A673 (cell line): ENCODE data around the gene TIAM1. TPM values are rescaled to one million over a fixed set of nuclear protein-coding genes. Genes with fewer than 3 reads are reported as not detected.

Experiments used
- BruUV-seq: library from RNA; stranded (reverse); fragments of 400-500 nt; replicated peaks from 2 replicates; lab custom pipeline; 2021; lab: Mats Ljungman, UMichigan
- CTCF ChIA-PET: fragments of 300-600 bp; sonication (Branson Sonifier 250); formaldehyde crosslinking; loops from one replicate; lab custom pipeline; 2022; ENCODE audit warnings: antibody characterized with exemption; lab: Charles Lee
- POLR2A ChIA-PET: fragments of 300-600 bp; sonication (Branson Sonifier 250); formaldehyde crosslinking; loops from one replicate; lab custom pipeline; 2022; ENCODE audit warnings: antibody characterized with exemption; ENCODE audit not compliant: low non-redundant PET; lab: Charles Lee
- DNase-seq: peaks from one replicate; pipeline ENCODE4 v3.0.0-alpha.2; 2015; ENCODE audit warnings: low spot score
- H3K27ac ChIP-seq: fragments of 200-600 bp; sonication (generic); 2 replicates; pipeline ENCODE4 v1.5.1; 2016; ENCODE audit warnings: mixed run types, low read depth, mild to moderate bottlenecking, mixed read lengths, antibody characterized with exemption, low read length; ENCODE audit not compliant: poor library complexity, severe bottlenecking
- H3K27me3 ChIP-seq: fragments of 200-600 bp; sonication (generic); replicated peaks from 2 replicates; pipeline ENCODE4 v1.6.1; 2017; ENCODE audit warnings: mixed run types, low read depth, mild to moderate bottlenecking, mixed read lengths, antibody characterized with exemption, low read length; ENCODE audit not compliant: insufficient read depth, poor library complexity
- H3K36me3 ChIP-seq: fragments of 200-600 bp; sonication (generic); 2 replicates; pipeline ENCODE4 v1.6.1; 2016; ENCODE audit warnings: mixed run types, mild to moderate bottlenecking, mixed read lengths, antibody characterized with exemption, low read length; ENCODE audit not compliant: insufficient read depth, poor library complexity, severe bottlenecking
- H3K4me1 ChIP-seq: fragments of 200-600 bp; sonication (generic); 2 replicates; pipeline ENCODE4 v1.6.1; 2017; ENCODE audit warnings: mixed run types, mild to moderate bottlenecking, mixed read lengths, antibody characterized with exemption, low read length; ENCODE audit not compliant: insufficient read depth, poor library complexity, severe bottlenecking
- H3K4me3 ChIP-seq: fragments of 200-600 bp; sonication (generic); 2 replicates; pipeline ENCODE4 v1.5.1; 2016; ENCODE audit warnings: low read depth, mixed run types, mild to moderate bottlenecking, mixed read lengths, low read length; ENCODE audit not compliant: poor library complexity, severe bottlenecking
- H3K9me3 ChIP-seq: fragments of 200-600 bp; sonication (generic); 2 replicates; pipeline ENCODE4 v1.6.1; 2016; ENCODE audit warnings: mixed run types, low read depth, mild to moderate bottlenecking, mixed read lengths, antibody characterized with exemption, low read length; ENCODE audit not compliant: poor library complexity, severe bottlenecking
- CTCF ChIP-seq: fragments of 300-800, 200-600 bp; sonication (generic); conservative IDR thresholded peaks from 2 replicates; pipeline ENCODE4 v1.5.1; 2017; ENCODE audit warnings: low read depth, mild to moderate bottlenecking, antibody characterized with exemption, low read length, moderate library complexity, mixed read lengths
- EZH2 ChIP-seq: fragments of 200-600 bp; sonication (generic); IDR thresholded peaks from 2 replicates; pipeline ENCODE4 v1.6.1; 2017; ENCODE audit warnings: borderline replicate concordance, low read depth, mild to moderate bottlenecking, mixed read lengths, antibody characterized with exemption, low read length; ENCODE audit not compliant: poor library complexity, severe bottlenecking
- intact Hi-C: fragments of 100-400 bp; cut with micrococcal nuclease; formaldehyde crosslinking; loops from one replicate; pipeline ENCODE4 v1.10.0; 2022; ENCODE audit not compliant: unreplicated experiment
- total RNA-seq: library from RNA; stranded (reverse); gene quantifications from 2 replicates; pipeline ENCODE4 v1.2.3, GENCODE V29; 2021

The TIAM1 gene
- total RNA-seq, 1 experiment from 2014 or later = 9.6 TPM

GRCh38 chr21:31078216-31078615, 265.8 kb downstream of the TIAM1 start:
- intact Hi-C loops = no loop called here
- ChIA-PET CTCF (no interaction called here), POLR2A (no interaction called here)
- Histone ChIP-seq H3K4me3 (no peak overlapping the region), H3K4me1 (no peaks in the 10 kb centered on the region), H3K27me3 (no peaks in the 10 kb centered on the region), H3K36me3 (no peaks in the 10 kb centered on the region), H3K27ac (no peak overlapping the region), H3K9me3 (no peaks in the 10 kb centered on the region)
- no TSS peak for BruUV-seq
- TF ChIP-seq EZH2 (no peak), CTCF (no peak)
- DNase-seq = no peak

- no peaks in the 10 kb centered on the region for H3K9me3 ChIP-seq
- H3K27ac ChIP-seq = no peak overlapping the region
- no peak overlapping the region for H3K4me3 ChIP-seq
- BruUV-seq = no TSS peak
- TF ChIP-seq EZH2 = no peak
- intact Hi-C loops = no loop called here
- ChIA-PET POLR2A (no interaction called here), CTCF (no interaction called here)
- no peaks in the 10 kb centered on the region for H3K27me3 ChIP-seq
- H3K36me3 ChIP-seq = no peaks in the 10 kb centered on the region
- H3K4me1 ChIP-seq = no peaks in the 10 kb centered on the region
- DNase-seq = no peak
Measured at GRCh38 chr21:31075848-31076247, 268.2 kb downstream of the TIAM1 start.

- DNase-seq = no peak
- Histone ChIP-seq H3K9me3 (no peaks in the 10 kb centered on the region), H3K4me1 (no peaks in the 10 kb centered on the region), H3K27ac (no peak overlapping the region), H3K4me3 (no peak overlapping the region), H3K27me3 (peaks cover 13% of the 10 kb centered on the region), H3K36me3 (no peaks in the 10 kb centered on the region)
- TF ChIP-seq CTCF (no peak), EZH2 (no peak)
- ChIA-PET CTCF (no interaction called here), POLR2A (no interaction called here)
- no TSS peak for BruUV-seq
- intact Hi-C loops = no loop called here
Measured at GRCh38 chr21:31072533-31072932, 271.5 kb downstream of the TIAM1 start.
